Fibroblast of pulmonary artery (primary cell): ENCODE measurements around the gene AATK.
"Not testable (repeated sequence)": the region's sequence is repeated elsewhere in the genome, so short reads cannot be mapped to it uniquely, and the experiment has no call there.

Source experiments
- DNase-seq: peaks from one replicate; pipeline ENCODE4 v3.0.0-alpha.2; 2010; ENCODE audit warnings: low read depth
- H3K4me3 ChIP-seq: replicated peaks from 2 replicates; pipeline ENCODE4 v1.5.1; 2011; ENCODE audit warnings: low read depth, mild to moderate bottlenecking, control low read depth, low read length, moderate library complexity
- TF ChIP-seq, protein P1 (sequence below): IDR thresholded peaks from 2 replicates; pipeline ENCODE4 v1.5.1; 2011; ENCODE audit warnings: mild to moderate bottlenecking, control low read depth, low read length, inconsistent platforms; ENCODE audit errors: missing control alignments

The AATK gene

DNA sequence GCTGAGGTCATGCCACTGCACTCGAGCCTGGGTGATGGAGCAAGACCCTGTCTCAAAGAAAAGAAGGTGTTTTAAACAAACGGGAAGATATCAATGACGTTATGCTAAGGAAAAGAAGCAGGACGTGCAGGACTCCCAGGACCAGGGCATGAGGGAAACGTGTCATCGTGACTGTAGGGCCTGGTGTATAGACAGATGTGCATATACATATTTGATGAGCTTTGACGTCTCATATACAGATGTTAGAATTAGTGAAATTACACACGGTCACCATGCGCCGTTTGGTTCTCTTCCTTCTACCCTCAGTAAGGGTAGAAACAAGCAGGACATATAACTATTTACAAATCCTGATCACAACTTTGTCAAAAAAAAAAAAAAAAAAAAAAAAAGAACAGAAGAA lies 18.3 kb downstream of the AATK start:
- no peak overlapping the region for H3K4me3 ChIP-seq
- TF ChIP-seq, protein P1, sequence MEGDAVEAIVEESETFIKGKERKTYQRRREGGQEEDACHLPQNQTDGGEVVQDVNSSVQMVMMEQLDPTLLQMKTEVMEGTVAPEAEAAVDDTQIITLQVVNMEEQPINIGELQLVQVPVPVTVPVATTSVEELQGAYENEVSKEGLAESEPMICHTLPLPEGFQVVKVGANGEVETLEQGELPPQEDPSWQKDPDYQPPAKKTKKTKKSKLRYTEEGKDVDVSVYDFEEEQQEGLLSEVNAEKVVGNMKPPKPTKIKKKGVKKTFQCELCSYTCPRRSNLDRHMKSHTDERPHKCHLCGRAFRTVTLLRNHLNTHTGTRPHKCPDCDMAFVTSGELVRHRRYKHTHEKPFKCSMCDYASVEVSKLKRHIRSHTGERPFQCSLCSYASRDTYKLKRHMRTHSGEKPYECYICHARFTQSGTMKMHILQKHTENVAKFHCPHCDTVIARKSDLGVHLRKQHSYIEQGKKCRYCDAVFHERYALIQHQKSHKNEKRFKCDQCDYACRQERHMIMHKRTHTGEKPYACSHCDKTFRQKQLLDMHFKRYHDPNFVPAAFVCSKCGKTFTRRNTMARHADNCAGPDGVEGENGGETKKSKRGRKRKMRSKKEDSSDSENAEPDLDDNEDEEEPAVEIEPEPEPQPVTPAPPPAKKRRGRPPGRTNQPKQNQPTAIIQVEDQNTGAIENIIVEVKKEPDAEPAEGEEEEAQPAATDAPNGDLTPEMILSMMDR: no peak
- no peak for DNase-seq

DNA sequence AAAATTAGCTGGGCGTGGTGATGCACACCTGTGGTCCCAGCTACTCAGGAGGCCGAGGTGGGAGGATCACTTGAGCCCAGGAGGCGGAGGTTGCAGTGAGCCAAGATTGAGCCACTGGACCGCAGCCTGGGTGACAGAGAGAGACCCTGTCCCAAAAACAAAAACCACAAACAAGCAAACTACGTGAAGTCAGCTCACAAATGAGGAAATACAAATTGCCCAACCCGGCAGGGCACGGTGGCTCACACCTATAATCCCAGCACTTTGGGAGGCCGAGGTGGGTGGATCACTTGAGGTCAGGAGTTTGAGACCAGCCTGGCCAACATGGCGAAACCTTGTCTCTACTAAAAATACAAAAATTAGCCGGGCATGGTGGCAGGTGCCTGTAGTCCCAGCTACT lies 19.8 kb downstream of the AATK start:
- H3K4me3 ChIP-seq: not testable (repeated sequence)

DNA sequence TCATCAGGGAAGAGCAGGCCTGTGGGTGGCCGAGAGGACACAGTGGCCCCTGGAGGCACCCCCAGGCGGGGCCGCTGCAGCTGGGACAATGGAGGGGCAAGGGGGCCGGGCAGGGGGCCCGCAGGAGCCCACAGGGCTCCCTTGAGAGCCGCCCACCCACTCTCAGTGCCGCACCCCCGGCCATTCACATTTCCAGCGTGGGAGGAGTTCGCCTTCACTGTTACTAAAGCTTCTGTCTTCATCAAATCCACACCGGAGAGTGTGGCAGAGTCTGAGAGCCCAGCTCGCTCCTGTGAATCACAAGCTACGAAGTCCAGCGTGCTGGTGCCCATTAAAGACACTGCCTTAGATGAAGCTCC lies 21.6 kb downstream of the AATK start:
- TF ChIP-seq, protein P1: no peak
- DNase-seq: no peak
- H3K4me3 ChIP-seq: no peak overlapping the region

More for the DNA sequence above, 19.8 kb downstream of the AATK start:
- not testable (repeated sequence) for DNase-seq

DNA sequence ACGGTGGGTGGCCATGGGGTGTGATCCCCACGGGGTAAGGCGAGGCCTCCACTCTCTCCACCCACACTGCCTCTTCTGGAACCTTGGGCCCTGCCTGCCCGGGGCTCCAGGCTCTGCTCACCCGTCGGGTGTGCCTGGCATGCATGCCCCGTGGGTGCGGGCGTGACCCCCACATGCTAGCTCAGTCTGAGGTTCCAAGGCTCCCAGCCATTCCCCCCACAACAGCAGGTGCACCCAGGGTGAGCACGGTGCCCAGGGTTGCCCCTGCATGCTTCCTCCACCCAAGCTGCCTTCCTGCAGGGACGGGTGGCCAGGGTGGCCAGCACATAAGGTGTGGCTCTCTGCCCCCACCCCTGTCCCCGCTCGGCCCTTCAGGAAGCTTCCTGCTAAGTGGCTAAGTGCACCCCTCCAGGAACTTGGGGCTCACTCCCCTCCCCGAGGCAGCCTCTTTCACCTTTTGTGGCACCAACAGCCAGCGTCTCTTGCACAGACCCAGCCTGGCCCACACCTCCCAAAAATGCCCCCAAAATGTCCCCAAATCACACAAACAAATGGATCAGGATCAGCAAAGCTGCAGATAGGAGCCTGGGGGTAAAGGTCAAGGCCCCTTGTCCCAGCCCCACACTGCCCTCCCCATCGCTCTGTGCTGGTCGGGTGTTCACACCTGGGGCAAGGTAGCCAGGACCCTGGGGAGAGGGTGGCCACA lies 22.2 kb downstream of the AATK start:
- no peak for DNase-seq
- TF ChIP-seq, protein P1: no peak
- H3K4me3 ChIP-seq: no peak overlapping the region

DNA sequence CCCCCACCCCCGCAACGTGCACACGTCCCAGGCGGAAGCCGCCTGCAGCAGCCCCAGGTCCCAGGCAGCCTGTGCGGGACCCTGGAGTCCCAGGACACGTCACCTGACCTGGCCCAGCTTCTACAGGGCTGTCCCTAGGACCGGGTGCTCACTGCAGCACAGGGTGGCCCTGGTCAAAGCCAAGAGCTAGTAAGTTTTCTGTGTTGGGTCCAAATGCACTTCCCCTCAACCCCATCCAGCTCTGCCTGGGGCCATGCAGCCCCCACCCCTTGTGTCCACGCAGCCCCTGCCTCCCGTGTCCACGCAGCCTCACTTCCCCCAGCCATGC lies 22.9 kb downstream of the AATK start:
- H3K4me3 ChIP-seq: no peak overlapping the region
- no peak for DNase-seq
- TF ChIP-seq, protein P1: no peak

DNA sequence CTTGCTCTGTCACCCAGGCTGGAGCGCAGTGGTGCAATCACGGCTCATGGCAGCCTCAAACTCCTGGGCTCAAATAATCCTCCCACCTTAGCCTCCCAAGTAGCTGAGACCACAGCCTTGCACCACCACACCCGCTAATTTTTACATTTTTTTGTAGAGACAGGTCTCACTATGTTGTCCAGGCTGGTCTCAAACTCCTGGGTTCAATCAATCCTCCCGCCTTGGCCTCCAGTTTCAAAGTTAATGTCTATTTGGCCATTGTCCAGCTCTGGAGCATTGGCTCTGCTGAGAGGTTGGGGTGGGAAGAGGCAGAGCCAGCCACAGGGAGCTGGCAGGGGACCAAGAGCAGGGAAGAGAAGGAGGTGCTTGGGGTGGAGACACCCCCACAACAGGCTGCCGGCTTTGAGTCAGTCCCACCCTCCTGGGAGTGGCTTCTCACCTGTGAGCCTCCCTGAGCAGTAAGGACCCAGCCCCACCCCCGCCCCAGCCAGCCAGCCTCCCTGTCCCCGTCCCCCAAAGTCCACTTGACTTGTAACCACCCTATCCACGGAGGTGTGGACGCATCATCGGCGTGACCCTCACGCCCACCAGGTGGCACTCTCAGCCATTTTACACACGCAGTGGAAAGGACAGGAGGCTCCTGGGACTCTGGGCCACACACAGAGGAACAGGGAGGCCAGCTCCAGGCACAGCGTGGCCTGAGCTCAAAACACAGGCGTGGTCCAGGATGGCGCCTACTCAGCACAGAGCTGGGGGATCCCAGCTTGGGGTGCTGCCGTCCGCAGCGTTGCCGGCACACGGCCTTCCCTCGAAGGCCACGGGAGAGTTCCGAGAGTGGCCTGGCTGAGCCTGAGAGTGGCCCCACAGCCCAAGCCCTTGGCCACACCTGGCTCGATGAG lies 23.5 kb downstream of the AATK start:
- H3K4me3 ChIP-seq: no peak overlapping the region
- DNase-seq: peak; percentile 79
- TF ChIP-seq, protein P1: peak; percentile 68

DNA sequence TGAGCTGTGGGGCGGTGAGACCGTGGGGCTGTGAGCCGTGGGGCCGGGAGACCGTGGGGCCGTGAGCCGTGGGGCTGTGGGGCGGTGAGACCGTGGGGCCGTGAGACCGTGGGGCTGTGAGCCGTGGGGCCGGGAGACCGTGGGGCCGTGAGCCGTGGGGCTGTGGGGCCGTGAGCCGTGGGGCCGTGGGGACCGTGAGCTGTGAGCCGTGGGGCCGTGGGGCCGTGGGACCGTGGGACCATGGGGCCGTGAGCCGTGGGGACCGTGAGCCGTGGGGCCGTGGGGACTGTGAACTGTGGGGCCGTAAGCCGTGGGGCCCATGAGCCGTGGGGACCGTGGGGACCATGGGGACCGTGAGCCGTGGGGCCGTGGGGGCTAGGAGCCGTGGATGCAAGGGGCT lies 25.3 kb downstream of the AATK start:
- H3K4me3 ChIP-seq: no peak overlapping the region

More for the DNA sequence above, 25.3 kb downstream of the AATK start:
- TF ChIP-seq, protein P1: no peak
- no peak for DNase-seq
